GM12878 (cell line): Measurements from ENCODE around the gene FOXP1. TPM values are rescaled to one million over a fixed set of nuclear protein-coding genes. Genes with fewer than 3 reads are reported as not detected.

Source experiments
- ATAC-seq: fragments of 200-7000 bp; cut with Tn5 transposase; 3 replicates; pipeline ENCODE4 v1.9.1; 2020; ENCODE audit warnings: mild to moderate bottlenecking, moderate library complexity
- BruUV-seq: library from RNA; stranded (reverse); fragments of 400-500 nt; replicated peaks from 2 replicates; lab custom pipeline; 2021; lab: Mats Ljungman, UMichigan
- CTCF ChIA-PET: fragments of 300-600 bp; sonication (Branson Sonifier 250); formaldehyde crosslinking; extraction: SDS; loops from one replicate; lab custom pipeline; 2021; ENCODE audit warnings: inconsistent platforms; lab: Yijun Ruan, JAX
- POLR2A ChIA-PET: fragments of 350-600 bp; formaldehyde crosslinking; extraction: SDS; loops from one replicate; lab custom pipeline; 2021; ENCODE audit warnings: inconsistent platforms; lab: Charles Lee
- RAD21 ChIA-PET: fragments of 300-600 bp; sonication (Branson Sonifier 250); formaldehyde crosslinking; loops from one replicate; lab custom pipeline; 2023; ENCODE audit warnings: antibody characterized with exemption; ENCODE audit not compliant: unreplicated experiment; lab: Charles Lee
- SMC1A ChIA-PET: fragments of 300-600 bp; sonication (Branson Sonifier 250); formaldehyde crosslinking; loops from one replicate; lab custom pipeline; 2023; ENCODE audit not compliant: unreplicated experiment, uncharacterized antibody; lab: Charles Lee
- DNase-seq: peaks from one replicate; pipeline ENCODE4 v3.0.0-alpha.2; 2011; ENCODE audit warnings: low read depth, low spot score
- FAIRE-seq: peaks from 3 replicates; lab custom pipeline; 2011; peaks lifted over from hg19 to GRCh38; lab: Jason Lieb, UNC
- H2AFZ ChIP-seq: 2 replicates; pipeline ENCODE4 v1.6.0; 2011; ENCODE audit warnings: low read depth, low read length, control low read depth; ENCODE audit not compliant: control insufficient read depth
- H3K27ac ChIP-seq: 2 replicates; pipeline ENCODE4 v1.5.1; 2011; ENCODE audit warnings: control low read depth; ENCODE audit not compliant: control insufficient read depth, insufficient read depth
- H3K27me3 ChIP-seq, 2 experiments: replicated peaks in 1 of 2; 2 replicates each; pipeline versions ENCODE4 v1.6.0 to v1.6.1; 2011; ENCODE audit warnings: low read length in 1 of 2; ENCODE audit not compliant: control insufficient read depth in 2 of 2, insufficient read depth in 2 of 2
- H3K36me3 ChIP-seq, 2 experiments: 2 replicates each; pipeline ENCODE4 v1.5.1; 2011; ENCODE audit warnings: low read length in 1 of 2; ENCODE audit not compliant: control insufficient read depth in 2 of 2, insufficient read depth in 2 of 2
- H3K4me1 ChIP-seq: 2 replicates; pipeline ENCODE4 v1.6.1; 2011; ENCODE audit warnings: mild to moderate bottlenecking, low read length, moderate library complexity, mixed read lengths; ENCODE audit not compliant: control insufficient read depth, insufficient read depth
- H3K4me2 ChIP-seq: 2 replicates; pipeline ENCODE4 v1.6.0; 2011; ENCODE audit warnings: control low read depth; ENCODE audit not compliant: control insufficient read depth, insufficient read depth
- H3K4me3 ChIP-seq: fragments of 200-600 bp; sonication (generic); 2 replicates; pipeline ENCODE4 v1.5.1; 2016
- H3K79me2 ChIP-seq: 2 replicates; pipeline ENCODE4 v1.6.0; 2011; ENCODE audit warnings: low read length; ENCODE audit not compliant: control insufficient read depth, insufficient read depth
- H3K9ac ChIP-seq: 2 replicates; pipeline ENCODE4 v1.8.0; 2011; ENCODE audit warnings: low read length, control low read depth, mixed read lengths; ENCODE audit not compliant: control insufficient read depth, insufficient read depth
- H3K9me3 ChIP-seq: replicated peaks from 3 replicates; pipeline ENCODE4 v1.5.1; 2011; ENCODE audit warnings: mild to moderate bottlenecking, low read length; ENCODE audit not compliant: control insufficient read depth, insufficient read depth
- H4K20me1 ChIP-seq: 2 replicates; pipeline ENCODE4 v1.6.0; 2011; ENCODE audit not compliant: control insufficient read depth, insufficient read depth
- HDAC6 ChIP-seq: fragments of 200-600 bp; sonication (generic); IDR thresholded peaks from one replicate; pipeline ENCODE4 v1.8.0; 2017; ENCODE audit warnings: antibody characterized with exemption; ENCODE audit not compliant: unreplicated experiment
- IRF4 ChIP-seq: IDR thresholded peaks from 2 replicates; pipeline ENCODE4 v1.6.1; 2011; ENCODE audit warnings: low read depth, low read length
- ZNF274 ChIP-seq: IDR thresholded peaks from one replicate; pipeline ENCODE4 v1.8.0; 2011; ENCODE audit not compliant: insufficient read length, insufficient read depth
- ZZZ3 ChIP-seq: IDR thresholded peaks from 2 replicates; pipeline ENCODE4 v1.6.1; 2011; ENCODE audit warnings: low read depth; ENCODE audit not compliant: control insufficient read depth, insufficient read length
- WGBS: methylation state at CpG from one replicate; pipeline ENCODE4 v1.1.6; 2016; ENCODE audit warnings: low lambda C conversion rate; ENCODE audit not compliant: insufficient replicate concordance, insufficient coverage; ENCODE audit errors: missing lambda C conversion rate; 5-methylcytosine and 5-hydroxymethylcytosine counted together
- in situ Hi-C: fragments of 300-500 bp; cut with MboI; formaldehyde crosslinking; loops from 9 replicates; pipeline ENCODE4 v1.14.3; 2018; ENCODE audit warnings: mixed read lengths
- intact Hi-C: fragments of 100-400 bp; cut with micrococcal nuclease; formaldehyde crosslinking; loops from one replicate; pipeline ENCODE4 v1.14.2; 2022; ENCODE audit not compliant: unreplicated experiment
- polyA plus RNA-seq, 11 experiments: library from polyadenylated mRNA; depleted of rRNA in 4 of 11; unstranded in 6 of 11; stranded (reverse) in 5 of 11; fragments of >200 nt; fragmentation: Nextera tagmentation in 4 of 11; fragmentation: Illumina TruSeq in 1 of 11; extraction: Ambion mirVana in 4 of 11; extraction: Trizol in 1 of 11; gene quantifications; 1 replicate in 1 of 11; 2 replicates in 10 of 11; pipeline versions ENCODE4 v1.2.1 to v1.2.3, GENCODE V29; 2011 to 2016; ENCODE audit warnings: inconsistent platforms in 2 of 11, missing spikeins in 2 of 11, low read depth in 1 of 11
- total RNA-seq, 4 experiments: library from RNA; depleted of rRNA in 3 of 4; stranded (reverse); fragments of >200 nt in 3 of 4; fragmentation: Illumina TruSeq in 1 of 4; extraction: Trizol in 1 of 4; gene quantifications; 2 replicates each; pipeline versions ENCODE4 v1.2.1 to v1.2.3, GENCODE V29; 2013 to 2021
- TF ChIP-seq, protein P1 (sequence below): fragments of 450-650 bp; formaldehyde crosslinking; IDR thresholded peaks from 2 replicates; pipeline ENCODE4 v1.5.0; 2022; ENCODE audit warnings: mild to moderate bottlenecking, missing genetic modification characterization

Gene FOXP1
- total and polyA plus RNA-seq, 10 of the 15 experiments (the other 5 are each of a cell fraction or from before 2014, with no cell fraction given), result 0.05 to 1.6 (median 0.20) TPM; not detected in 1

DNA sequence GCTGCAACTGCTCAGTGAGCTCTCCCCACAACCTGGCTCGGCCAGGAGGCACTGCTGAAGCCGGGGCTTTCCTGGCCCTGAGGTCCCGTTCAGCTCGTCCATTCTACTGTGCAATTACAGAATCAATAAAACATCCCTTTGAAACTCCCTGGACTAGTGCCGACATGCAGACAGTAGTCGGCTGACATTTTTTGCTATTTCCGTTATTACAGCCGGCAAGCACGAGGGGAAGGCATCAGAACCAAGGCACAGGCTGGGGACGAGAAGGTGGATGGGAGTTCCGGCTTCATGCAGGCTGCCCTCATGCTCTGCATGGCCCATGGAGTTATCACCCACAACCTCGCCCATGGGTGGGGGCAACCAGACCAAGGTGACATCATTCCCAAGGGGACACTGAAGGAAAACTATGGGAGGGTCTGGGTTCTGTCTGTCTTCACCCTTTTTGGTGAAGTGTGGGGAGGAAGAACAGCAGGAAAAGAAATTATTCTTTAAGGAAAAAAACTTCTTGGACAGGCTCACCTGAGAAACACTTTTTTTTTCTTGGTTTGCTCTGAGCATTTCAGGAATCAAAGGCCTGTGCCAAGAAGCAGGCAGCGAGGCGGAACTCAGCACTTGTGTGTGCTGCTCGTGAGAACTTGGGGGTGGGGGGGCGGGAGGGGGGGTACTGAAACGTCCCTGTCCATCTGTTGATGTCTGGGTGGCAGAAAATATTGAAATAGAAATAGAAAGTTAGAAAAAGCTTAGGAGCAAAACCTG, 154.5 kb downstream of the FOXP1 start:
- peaks cover 0 to 4% of the 10 kb centered on the region in 2 experiments; a peak in 2 of 4 replicates for H3K27me3 ChIP-seq
- H3K79me2 ChIP-seq, result no peaks in the 10 kb centered on the region
- TF ChIP-seq IRF4, result no peak
- no peak for TF ChIP-seq ZZZ3
- no peak for TF ChIP-seq ZNF274
- TF ChIP-seq, protein P1, sequence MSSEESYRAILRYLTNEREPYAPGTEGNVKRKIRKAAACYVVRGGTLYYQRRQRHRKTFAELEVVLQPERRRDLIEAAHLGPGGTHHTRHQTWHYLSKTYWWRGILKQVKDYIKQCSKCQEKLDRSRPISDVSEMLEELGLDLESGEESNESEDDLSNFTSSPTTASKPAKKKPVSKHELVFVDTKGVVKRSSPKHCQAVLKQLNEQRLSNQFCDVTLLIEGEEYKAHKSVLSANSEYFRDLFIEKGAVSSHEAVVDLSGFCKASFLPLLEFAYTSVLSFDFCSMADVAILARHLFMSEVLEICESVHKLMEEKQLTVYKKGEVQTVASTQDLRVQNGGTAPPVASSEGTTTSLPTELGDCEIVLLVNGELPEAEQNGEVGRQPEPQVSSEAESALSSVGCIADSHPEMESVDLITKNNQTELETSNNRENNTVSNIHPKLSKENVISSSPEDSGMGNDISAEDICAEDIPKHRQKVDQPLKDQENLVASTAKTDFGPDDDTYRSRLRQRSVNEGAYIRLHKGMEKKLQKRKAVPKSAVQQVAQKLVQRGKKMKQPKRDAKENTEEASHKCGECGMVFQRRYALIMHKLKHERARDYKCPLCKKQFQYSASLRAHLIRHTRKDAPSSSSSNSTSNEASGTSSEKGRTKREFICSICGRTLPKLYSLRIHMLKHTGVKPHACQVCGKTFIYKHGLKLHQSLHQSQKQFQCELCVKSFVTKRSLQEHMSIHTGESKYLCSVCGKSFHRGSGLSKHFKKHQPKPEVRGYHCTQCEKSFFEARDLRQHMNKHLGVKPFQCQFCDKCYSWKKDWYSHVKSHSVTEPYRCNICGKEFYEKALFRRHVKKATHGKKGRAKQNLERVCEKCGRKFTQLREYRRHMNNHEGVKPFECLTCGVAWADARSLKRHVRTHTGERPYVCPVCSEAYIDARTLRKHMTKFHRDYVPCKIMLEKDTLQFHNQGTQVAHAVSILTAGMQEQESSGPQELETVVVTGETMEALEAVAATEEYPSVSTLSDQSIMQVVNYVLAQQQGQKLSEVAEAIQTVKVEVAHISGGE (CRISPR knock-in tag), result no peak
- TF ChIP-seq HDAC6, result no peak
- no peak overlapping the region for H3K9ac ChIP-seq
- in situ Hi-C loops, result no loop called here
- ChIA-PET POLR2A (no interaction called here), CTCF (interaction anchor here (1.0 kb wide), 1 partner anchor 13 kb away, joined by 3 read pairs; no protein-coding TSS in a partner anchor), RAD21 (no interaction called here), SMC1A (interaction anchor here (1.1 kb wide), 1 partner anchor 12 kb away, joined by 3 read pairs; no protein-coding TSS in a partner anchor)
- H3K36me3 ChIP-seq, result no peaks in the 10 kb centered on the region
- 47% methylated on average over 12 of the region's 17 CpGs for WGBS
- no peaks in the 10 kb centered on the region for H4K20me1 ChIP-seq
- intact Hi-C loops, result no loop called here
- no peak overlapping the region for H3K27ac ChIP-seq
- FAIRE-seq (no peak), DNase-seq (no peak), ATAC-seq (no peak)
- H3K4me3 ChIP-seq, result no peak overlapping the region
- BruUV-seq, result no TSS peak
- H3K4me2 ChIP-seq, result no peak overlapping the region
- no peaks in the 10 kb centered on the region for H3K4me1 ChIP-seq
- no peak overlapping the region for H2AFZ ChIP-seq
- H3K9me3 ChIP-seq, result no peaks in the 10 kb centered on the region
